Airway epithelial cell (primary cell): ENCODE results near the gene TMED4. TPM values are rescaled to one million over a fixed set of nuclear protein-coding genes. Genes with fewer than 3 reads are reported as not detected.

Experiments used
- total RNA-seq: library from RNA; depleted of rRNA; stranded (reverse); fragments of >200 nt; gene quantifications from 2 replicates; pipeline ENCODE4 v1.2.3, GENCODE V29; 2015

The TMED4 gene
- 103 and 113 TPM in 2 replicates for total RNA-seq

DNA sequence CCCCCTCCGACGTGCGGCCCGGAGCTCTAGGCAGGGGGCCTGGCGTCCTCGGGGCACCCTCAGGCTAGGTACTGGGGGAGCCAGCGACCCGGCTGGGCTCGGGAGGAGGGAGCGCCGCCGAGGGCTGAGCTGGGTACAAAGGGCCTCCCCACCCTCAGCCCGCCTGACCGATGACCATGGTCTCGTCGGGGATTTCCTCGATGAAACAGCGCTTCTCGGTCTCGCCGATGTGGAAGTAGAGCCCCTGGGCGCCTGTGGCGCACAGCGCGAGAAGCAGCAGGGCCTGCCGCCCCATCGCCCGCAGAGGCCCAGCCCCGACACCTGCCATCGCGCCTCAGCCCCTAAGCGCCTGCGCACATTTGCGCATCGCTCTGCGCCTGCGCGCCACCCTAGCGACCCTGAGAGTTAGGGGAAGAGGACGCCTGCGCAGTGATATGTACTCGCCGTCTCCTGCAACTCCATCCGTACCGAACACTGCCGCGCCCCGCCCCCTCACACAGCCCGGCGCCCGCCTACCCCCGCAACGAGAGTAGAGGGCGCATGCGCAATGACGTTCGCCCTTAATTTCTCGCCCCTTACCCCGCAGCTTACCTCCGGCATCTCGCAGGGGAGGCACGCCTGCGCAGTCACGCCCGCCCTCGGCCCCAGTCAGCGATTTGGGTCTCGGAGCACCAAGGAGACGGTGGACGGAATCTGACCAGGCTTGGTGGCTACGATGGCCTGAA is at the start of gene TMED4:
Gene TMED4, minus strand, starts transcription at position 353 of the 725 bp plus-strand sequence. Its CDS starts 25 bp downstream, at position 328.

DNA sequence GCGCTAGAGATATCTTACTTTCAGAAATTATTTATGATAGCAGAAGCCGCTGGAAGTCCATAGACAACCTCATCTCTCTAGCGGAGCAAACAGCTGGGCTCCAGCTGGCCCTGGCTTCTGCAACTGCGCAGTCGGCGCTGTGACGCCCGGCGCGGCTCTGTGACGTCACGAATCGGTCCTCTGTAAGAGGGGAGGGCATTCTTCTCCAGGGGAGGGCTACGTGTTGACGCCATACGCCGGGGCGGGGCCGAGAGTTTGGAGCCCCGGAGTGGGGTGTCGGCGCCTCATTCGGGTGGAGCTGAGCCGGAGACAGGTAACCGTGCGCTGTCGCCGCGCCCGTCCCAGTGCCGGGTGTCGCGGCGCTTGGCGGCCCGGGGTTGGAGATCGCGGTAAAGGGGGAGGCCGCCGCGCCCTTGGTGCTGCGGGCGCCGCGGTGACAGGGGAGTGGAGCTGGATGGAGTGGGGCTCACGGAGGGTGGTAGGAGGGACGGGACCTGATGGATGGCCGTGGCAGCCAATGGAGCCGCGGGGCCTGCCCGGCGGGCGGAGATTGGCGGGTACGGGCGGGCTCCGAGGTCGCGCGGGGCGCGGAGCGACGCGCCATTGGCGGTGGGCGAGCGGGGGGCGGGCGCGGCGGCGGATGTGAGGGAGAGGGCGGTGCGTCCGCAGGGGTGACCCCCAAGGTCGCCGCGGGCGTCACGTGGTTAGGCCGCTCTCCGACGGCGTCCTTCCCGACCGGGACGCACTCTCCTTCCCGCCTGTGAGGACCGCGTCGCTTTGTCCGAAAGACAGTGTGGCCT is 24.5 kb upstream of the TMED4 start, which contains the start of gene OGDH:
Gene OGDH, plus strand, starts transcription at position 287 of the 800 bp plus-strand sequence. CDS start 17,717 bp downstream, outside the sequence.

DNA sequence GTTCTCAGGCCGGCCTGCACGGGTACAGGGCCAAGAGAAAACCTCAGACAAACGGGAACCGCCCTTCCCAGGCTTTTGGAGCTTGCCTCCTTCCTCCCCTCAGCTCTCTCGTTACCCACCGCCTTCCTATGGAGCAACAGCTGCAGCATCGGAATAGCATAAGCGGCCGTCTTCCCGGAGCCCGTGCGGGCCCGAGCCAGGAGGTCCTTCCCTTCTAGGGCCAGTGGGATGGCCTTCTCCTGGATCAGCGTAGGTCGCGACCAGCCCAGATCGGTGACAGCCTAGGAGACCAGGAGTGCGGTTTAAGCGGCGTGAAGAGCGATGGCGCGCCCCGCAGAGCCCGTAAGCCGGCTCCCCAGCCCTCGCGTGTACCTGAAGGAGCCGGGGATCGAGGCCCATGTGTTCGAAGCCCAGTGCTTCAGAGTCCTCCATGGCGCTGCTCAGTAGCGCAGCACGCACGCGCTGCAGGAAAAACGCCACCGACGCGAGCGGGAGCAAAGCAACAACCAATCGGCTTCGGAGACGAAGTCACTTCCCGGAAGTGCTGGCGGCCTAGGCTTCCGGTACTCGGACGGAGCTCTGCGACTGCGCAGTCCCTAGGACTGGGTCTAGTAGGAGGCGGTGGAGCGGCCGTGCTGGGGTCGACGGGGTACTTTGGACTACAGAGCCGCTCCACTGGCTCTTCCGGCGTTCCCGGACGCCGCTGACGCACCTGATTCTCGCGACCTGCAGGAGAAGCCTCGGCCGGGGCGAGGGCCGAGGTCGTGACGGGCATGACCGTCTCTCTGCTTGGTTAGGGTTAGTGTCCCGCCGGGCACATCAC is 8.4 kb downstream of the TMED4 start, which contains the start of gene DDX56:
Gene DDX56, minus strand, starts transcription at position 445 of the 823 bp plus-strand sequence. Its CDS starts 13 bp downstream, at position 432.

DNA sequence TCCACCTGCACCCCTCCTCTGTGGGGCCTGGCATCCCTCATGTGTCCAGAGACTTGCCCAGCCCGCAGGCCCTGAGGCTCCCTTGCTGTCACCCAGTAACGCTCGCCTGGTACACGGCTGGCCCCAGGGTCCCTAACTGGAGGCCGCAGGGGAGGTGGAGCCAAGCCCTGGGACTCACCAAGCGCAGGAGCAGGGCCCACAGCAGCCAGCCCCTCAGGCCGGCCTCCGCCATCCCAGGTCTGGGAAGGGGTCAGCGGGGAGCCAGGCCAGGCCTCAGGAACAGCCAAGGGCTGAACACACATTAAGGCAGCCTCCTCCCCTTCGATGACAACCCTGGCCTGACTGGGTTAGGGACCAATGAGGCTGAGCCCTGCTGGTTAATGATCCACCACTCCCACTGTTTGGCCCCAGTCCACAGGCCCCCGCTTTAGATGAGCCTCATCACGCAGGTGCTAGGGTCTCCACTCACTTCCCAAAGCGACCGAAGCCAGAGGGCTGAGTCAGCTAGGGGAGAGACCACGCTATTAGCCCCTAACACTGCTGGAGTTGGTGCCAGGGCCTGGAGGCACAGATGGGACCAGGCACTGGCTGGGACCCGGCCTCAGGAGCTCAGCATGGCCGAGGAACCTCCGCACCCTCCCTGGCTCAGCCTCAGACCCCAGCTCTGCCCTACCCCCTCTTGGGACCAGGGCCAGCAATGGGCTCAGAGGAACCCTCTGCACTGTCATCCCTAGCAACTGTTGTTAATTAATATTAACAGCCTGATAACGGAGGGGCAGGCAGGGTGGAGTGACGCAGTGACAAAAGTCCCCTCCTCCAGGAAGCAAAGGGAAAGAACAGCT is 40.8 kb downstream of the TMED4 start, which contains the start of gene NPC1L1:
Gene NPC1L1, minus strand, starts transcription at position 303 of the 842 bp plus-strand sequence. Its CDS starts 71 bp downstream, at position 232.

Other genes starting within 250 kb of the TMED4 start
- gene NUDCD3, start 91.6 kb downstream of the TMED4 start, total RNA-seq, result 41.0 and 48.9 TPM in 2 replicates
- gene NPC1L1, start 40.9 kb downstream of the TMED4 start, total RNA-seq, result not detected in 2 replicates
- 68.5 and 69.4 TPM in 2 replicates for gene DDX56, start 8.3 kb downstream of the TMED4 start, total RNA-seq
- 82.2 and 97.5 TPM in 2 replicates for gene OGDH, start 24.4 kb upstream of the TMED4 start, total RNA-seq
- 13.1 and 18.0 TPM in 2 replicates for gene ZMIZ2, start 166.6 kb upstream of the TMED4 start, total RNA-seq
- 4,781 and 4,877 TPM in 2 replicates for gene PPIA, start 214.4 kb upstream of the TMED4 start, total RNA-seq